Activated CD8-positive, alpha-beta memory T cell treated with anti-CD3 and anti-CD28 coated beads, Interleukin-2, amount 50 U/mL, for 24 hours (primary cell): ENCODE data around the gene HES7.
A peak's percentile ranks its signal among the peaks of the same experiment; 100 is the strongest.

ENCODE experiments used
- DNase-seq: peaks from one replicate; pipeline ENCODE4 v3.0.0-alpha.2; 2020; ENCODE audit errors: extremely low read depth

Gene HES7

DNA sequence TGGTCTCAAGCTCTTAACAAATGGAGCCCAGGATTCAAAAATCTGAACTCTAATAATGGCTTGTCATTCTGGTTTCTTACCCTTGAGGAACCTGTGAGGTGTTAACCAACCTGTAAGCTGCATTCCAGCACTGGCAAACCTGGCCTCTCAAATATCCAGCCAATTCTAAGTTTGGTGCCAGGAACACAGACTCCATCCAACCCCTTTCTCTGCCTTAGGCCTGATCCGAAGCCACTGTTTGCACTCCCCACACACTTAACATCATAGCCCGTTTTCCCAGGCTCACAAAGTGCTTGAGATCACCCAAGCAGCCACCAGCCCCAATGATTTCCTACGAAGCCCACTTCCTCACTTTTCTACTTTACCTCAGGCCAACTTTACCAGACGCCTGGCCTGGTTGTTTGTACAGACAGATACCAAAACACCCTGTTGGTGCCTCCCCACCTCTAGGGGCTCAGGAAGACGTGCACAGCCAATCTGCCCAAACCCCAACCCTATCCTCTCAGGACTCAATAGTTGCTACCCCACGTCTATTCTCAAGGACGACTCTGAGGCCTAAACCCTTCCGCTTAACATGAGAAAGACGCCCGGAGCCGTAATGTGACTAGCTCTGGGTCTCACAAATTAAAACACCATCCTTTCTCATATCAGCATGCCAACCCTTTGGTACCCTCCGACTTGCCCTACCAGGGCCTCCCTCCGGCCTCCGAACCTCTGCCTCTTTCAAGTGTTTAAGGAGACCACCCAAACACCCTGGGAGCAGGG is 31.5 kb upstream of the HES7 start:
- no peak for DNase-seq

DNA sequence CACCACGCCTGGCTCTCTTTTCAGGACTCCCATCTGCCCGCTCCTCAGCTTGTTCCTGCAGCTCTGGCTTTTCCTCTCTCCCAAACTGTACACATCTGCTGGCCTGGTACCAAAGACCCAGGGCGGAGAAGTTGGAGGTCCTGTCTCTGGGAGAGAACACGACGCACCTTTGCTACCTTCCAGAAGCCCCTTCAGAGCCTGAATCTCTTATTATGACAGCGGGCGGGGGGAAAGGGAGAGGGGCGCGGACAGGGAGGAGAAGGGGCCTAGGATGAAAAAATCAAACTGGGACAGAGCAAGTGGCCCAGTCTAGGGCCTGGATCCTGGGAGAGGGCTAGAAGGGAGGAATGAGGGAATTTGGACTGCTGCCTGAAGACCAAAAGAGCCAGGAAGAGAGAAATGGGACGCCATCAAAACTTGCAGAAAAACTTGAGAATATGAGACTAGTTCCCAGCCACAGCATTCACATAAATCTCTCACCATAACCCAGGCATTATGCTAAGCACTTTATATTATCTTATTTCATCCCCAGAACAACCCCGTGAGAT is 30.8 kb upstream of the HES7 start:
- DNase-seq, result no peak

DNA sequence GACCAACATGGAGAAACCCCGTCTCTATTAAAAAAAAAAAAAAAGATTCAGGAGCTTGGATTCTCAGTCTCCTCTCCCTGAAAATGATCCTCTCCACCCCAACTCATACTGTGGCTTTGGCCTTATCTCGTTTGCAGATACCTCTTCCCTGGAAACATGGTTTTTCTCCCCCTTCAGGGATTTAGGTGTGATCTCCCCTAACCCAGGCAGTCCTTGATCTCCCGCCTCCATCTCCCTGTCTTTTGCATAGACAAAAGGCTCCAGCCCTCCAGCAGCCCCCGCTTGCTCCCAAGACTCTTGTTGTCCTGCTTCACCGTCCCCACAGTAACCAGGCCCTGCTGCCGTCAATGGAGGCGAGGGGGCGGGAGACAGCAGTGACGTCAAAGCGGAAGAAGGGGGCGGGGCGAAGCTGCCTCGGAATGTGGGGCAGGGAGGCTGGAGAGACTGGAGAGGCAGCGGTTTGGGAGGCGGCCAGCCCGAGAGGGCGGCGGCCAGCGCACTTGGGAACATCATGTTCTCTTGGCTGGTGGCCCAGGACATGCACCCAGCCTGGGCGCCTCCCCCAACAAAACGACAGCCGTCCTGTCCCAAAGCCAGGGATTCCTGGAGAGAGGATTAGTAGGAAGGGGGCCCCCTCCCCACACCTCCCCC is 30.2 kb upstream of the HES7 start:
- no peak for DNase-seq

DNA sequence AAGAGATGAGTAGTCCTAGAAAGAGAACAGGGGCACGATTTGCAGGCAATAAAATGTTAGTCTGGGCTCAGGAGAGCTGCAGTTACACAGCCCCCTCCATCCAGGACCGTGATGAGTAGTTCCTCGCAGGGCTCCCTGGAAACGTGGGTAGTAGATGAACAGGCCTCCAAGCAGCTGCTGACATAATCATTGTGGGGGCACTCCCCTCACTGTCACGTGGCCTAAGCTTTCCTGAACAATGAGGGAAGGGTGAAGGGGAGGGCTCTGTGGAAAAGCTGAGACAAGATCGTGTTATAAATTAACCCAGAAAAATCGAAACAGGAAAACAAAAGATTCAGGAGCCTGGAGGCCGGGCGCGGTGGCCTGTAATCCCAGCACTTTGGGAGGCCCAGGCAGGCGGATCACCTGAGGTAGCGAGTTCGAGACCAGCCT is 29.6 kb upstream of the HES7 start:
- DNase-seq, result no peak

DNA sequence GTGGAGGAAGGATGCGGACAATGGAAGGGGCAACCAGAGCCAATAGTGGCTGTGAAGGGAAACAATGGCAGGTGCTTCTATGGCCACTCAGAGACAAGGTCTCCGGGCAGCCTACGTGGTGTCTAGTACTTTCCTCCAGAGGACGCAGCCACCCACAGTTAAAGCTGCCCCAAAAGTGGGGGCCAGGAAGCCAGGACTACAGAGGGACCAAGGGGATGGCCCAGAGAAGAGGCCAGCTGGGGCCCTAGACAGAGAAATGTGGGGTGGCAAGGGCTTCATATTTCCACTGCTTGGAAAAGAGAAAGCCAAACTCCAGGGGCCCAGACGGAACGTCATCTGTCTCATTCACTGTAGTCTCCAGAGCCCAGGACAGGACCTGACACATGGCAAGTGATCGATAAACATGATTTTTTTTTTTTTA is 29.1 kb upstream of the HES7 start:
- no peak for DNase-seq

DNA sequence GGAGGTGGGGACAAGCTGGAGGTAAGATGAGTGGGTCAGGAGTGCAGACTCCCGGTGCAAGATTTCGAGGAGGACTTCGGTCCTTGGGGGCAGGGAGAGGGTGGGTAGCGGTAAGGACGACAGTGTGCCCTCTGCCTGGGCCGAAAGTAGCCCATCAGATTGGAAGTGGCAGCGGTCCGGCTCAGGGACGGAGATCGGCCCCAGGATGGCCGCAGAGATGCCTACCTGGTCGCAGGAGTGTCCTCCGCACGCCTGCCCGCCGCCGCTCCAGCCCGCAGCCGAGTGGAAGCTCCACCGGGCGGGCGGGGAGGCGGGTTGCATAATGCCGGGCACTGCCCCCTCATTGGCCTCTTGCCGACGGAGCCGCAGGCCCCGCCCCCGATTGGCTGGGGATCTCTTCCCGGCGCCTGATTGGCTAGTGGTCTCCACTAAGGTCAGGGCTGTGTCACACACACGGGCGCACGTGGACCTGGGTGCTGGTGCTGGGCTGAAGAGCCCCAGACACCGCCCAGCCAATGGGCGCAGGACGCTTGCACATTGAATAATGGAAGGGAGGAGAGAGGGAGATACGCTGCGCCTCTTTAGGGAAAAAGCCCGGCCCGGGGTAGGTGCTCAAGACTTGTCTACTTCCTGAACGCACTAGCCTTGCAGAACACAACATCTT is 28.3 kb upstream of the HES7 start, which contains the start of gene PER1:
Gene PER1 (minus strand): TSS at position 293 of the 664 bp plus-strand sequence. CDS start 1,698 bp downstream, outside the sequence.
- no peak for DNase-seq

DNA sequence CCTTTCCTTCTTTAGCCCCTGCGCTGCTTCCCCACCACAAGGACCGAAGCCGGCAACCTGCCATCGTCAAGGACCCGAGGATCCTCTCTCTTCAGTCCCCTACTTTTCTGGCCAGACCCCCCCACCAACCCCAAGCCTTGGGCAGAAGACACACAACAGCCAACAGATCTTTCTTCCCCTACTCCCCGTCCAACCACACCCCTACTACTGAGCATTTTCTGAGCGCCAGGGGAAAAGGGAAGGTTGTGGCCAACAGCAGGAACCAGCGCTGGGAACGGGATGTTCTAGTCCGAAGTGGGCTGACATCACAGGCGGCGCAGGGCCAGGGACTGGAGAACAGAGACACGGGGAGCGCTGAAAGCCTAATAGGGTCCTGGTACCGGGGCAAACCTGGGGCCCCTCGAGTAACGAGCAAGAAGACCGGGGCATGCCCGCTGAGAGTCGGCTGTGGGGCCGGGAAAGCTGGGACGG is 27.8 kb upstream of the HES7 start:
- no peak for DNase-seq

DNA sequence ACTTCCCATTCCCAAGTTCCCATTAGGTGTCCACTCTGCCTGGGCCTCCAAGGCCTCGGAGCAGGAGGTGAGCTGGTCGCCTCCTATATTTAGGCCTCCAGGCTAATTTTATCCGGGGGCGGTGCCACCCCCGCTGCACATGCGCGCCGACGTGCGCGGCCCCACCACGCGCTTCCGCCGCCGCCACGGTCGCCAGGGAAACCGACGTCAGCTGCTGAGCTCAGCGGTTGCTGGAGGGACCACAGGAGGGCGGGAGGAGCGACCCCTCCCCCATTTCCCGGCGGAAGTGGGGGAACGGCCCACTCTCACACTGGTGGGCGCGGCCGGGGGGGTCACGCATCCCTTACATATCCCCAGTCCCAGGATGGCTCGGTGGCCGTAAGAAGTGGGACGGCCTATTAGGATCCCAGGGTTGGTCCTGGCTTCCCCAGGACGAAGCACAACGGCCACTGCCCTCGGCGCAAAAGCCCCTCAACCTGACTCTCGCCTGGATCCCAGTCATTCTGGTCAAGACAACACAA is 27.3 kb upstream of the HES7 start:
- peak; percentile 74 for DNase-seq

DNA sequence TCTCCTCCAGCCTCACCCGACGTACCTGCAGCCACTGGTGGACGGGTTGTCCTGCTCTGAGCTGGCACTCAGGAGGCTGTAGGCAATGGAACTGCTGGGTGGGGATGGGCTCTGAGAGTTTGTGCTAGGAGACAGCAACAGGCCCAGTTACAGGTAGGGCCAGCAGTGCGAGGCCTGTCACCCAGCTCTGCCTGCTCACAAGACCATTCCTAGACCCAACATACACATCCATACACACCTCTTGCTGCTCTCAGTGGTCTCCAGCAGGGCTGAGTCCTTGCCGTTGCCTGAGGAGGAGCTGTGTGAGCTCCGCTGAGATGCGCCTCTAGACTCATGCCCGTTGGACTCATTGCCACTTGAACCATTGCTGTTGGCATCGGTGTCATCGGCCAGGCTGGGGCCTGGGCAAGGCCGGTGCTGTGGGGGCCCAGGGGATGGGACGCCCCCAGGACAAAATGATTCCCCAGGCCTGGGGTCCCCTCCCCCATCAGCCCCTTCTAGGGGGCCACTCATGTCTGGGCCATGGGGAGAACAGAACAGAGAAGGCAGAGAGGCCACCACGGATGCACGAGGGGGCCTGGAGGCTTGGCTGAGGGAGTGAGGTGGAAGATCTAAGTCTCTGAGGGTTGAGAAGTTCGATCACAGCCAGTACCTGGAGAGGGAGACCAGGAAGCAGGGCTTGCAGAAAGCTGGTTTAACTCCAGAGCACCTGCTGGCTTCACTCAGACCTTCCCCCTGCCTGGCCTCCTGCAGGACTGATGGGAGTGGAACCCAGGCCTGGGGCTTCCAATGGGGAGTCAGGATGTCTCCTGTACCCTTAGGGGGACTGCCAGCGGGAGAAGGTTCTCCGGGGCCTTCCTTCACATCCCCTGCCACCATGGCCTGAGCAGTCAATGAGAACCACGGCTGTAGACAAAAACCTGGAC is 26.6 kb upstream of the HES7 start:
- no peak for DNase-seq

DNA sequence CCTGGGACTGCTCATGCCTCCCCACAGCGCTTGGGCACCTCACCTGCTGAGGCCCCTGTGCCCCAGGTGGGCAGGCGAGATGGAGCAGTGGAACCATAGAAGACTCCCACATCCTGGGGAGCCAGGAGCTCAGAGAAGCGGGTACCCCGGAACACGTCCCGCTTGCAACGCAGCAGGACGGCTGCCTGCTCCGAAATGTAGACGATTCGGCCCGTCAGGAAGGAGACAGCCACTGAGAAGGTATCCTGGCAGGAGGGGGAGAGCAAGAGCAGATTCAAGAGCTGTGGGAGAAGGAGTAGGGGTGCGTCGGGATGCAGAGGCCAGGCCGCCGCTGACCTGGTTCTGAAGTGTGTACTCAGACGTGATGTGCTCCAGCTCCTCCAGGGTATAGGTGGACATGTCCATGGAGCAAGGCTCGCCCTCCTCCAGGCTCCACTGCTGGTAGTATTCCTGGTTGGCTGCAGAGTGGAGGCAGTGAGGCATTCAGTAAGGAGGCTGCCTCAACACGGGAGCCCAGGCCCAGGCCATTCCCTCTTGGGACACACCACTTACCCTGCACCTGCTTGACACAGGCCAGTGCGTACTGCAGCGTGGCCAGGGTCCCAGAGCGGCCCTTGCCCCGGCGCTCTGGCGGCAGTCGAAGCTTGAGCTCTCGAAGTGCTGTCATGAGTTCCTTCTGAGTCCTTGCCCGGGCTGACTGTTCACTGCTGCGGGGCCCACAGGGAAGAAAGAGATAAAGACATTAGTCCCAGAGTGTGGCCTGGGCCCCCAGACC is 25.7 kb upstream of the HES7 start:
- no peak for DNase-seq

DNA sequence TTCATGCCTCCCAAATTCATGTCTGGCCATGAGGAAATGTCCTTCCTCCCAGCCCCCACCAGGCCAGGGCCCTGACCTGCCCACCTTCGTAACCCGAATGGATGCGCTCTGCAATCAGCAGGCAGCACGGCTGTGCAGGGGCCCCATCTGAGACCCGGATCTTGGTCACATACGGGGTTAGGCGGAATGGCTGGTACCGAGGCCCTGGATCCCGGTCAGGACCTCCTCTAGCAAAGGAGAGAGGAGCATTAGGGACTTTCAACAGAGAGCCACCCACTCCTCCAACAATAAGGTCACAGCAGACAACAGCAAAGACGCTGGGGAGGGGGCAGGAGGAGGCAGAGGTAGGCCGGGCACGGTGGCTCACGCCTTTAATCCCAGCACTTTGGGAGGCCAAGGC is 24.7 kb upstream of the HES7 start:
- DNase-seq, result no peak

DNA sequence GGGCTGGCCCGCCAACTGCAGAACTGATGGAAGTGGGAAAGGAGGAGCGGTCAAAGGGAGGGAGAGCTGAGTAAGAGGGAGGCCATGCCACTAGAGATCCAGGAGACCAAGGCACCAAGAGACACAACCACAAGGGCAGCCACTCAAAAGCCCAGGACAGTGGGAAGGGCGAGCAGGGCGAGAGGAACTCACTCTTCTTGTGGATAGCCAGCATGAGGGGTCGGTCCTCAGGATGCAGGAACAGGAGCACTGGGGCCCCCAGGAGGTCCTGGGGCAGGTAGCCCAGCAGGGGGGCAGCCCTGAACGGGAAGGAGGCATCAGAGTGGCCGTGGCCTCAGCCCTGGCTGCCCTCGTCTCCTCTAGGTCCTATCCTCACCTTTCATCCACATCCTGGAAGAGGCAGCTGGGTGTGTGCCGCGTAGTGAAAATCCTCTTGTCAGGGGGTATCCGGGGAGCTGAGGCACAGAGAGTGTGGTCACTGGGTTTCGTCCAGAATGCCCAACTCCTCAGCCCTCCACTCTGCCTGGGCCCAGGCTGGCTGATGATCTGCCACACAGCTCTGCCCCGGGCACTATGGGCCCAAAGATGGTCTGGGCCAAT is 24.0 kb upstream of the HES7 start:
- DNase-seq, result no peak

DNA sequence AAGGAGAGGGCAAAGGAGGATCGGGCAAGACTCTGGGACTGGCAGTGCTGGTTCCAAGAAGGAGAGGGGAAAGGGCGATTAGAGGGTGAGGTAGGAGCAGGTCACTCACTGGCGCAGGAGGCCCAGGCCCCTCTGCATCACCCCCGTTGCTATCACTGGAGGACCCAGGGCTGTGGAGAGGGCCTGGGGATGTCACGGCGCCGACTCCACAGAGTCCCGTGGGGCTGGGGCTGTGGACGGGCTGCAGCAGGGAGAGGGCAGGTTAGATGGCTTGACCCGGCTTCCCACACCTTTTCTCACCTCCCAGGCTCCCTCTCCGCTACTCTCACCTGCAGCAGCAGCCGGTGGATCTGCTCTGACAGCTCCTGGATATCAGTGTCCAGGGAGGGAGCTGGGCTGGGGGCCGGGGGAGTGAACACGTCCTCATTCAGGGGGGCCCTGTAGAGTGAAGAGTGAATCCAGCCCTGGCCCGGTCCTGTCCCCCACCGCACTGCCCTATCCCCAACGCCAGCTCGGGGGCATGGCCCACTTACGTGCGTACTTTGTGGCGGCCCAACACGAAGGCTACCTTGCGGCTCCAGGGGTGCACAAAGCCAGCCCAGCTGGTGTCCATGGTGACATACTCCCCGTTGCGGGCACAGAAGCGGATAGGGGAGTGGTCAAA is 23.4 kb upstream of the HES7 start:
- DNase-seq, result no peak

DNA sequence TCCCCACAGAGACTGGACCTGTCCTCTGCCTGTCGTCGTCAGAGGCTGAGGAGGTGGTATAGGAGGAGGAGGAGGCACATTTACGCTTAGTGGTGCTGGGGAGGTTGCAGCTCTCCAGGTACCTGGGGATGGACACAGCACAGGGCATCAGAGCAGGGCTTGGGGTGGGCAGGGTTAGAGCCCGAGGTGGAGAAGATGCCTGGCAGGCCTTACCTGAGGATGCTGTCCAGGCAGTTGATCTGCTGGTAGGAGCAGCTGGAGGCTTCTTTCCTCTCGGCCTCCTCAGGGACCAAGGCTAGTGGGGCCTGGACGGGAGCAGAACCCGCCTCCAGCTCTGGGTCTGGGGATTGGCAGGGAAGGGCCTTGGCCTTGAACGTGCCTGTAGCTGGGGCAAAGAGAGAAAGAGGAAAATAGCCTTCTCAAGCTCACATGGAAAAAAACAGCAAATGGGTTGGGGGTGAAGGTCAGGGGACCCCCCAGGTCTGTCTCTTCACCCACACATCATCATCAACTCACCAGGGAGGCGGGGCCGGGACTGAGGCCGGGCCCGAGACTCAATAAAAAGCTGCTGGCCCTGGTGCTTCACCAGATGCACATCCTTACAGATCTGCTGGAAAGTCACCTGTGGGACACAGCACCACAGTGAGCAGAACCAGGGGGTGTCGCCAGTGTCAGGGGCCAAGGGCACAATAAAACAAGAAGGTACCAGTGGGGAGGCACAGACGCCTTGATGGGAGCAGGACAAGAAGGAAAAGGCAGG is 22.7 kb upstream of the HES7 start:
- no peak for DNase-seq

DNA sequence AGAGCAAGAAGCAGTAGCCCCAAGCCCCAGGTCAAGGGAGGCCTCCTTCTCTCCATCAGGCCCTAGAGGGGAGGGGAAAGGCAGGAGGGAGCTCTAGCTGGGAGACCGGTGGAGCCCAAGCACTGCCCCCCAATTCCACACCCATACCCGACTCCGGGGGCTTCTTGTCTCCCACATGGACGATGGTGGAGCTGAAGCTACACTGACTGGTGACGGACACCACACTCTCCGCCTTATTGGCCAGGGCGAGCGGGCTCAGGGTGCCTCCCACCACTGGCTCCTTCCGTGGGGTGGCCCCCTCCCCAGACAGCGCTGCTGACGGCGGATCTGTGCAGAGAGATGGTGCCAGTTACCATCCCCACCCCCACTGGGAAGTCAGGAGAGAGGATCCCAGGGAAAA is 21.9 kb upstream of the HES7 start:
- no peak for DNase-seq

DNA sequence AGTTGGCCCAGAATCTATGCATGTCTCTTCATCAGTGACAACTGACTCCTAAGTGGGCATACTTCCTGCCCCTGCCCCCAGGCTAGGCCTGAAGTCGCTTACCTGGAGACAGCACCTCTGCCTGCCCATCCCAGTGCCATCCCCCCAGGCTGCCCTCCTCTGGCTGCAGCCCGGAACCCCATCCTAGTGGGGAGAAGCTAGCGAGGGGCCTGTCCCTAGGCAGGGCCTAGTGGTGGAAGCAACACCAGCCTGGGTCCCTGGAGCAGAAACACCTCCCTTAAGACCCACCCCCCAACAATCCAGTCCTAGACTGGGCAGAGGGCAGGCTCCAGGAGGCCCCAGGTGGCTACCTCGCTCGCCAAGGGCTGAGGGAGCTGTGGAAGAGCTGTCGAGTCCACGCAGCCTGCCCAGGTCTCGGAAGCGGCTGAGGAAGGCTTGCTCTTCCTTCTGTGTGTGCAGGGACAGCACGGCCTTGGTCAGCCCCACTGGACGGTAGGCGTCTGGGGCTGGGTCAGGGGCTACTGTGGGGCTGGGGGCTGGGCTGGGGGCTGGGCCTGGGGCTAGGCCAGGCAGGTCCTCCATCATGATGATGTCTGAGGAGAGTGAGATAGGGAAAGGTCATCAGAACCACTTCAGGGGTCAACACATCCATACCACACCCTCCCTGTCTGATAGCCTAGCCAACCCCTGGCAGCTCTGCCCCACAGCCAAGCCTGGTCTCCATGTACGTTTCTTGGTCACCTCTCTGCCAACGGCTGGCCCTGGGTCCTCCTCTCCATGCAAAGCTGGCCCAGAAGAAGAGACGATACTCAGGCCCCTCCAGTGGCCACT is 20.7 kb upstream of the HES7 start:
- DNase-seq, result no peak

DNA sequence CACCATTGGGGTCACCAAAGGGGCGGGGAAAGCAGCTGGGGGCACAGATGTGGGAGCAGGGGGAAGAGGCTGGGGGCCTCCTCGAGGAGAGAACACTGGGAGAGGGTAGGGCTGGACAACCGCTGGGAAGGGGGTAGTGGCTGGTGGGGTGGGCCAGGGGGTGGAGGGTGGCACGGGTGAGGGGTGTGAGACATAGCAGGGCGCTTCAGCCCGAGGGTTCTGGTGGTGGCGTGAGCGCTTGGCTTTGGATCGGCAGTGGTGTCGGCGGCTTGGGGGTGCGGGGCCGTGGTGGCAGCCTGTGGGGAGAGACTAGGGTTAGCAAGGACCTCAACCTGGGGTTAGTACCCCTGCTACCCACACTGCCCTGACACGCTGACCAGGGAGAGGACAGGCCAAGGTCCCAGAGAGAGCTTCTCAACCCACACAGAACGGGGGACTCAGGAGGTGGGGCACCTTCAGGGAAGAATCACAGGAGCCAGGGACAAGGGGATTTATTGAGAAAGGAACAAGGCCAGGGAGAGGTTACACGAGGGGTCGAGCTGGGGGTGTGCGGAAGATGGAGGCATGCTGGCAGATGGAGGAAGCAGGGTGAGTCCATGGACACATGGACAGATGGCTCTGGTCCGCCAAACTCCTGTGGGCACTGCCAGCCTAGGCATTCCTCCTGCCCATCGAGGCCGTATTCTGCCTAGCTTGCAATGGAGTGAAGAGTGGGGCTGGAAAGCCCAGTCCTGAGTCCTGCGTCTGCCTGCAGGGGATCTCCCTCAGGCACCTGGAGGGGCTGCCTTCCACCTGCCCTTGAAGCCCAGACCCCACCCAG is 19.9 kb upstream of the HES7 start:
- DNase-seq, result no peak
